Ramos (cell line): ENCODE measurements around the gene C4orf50.
"Not testable (repeated sequence)": the region's sequence is repeated elsewhere in the genome, so short reads cannot be mapped to it uniquely, and the experiment has no call there.

Experiments
- in situ Hi-C: fragments of 300-500 bp; cut with MboI; formaldehyde crosslinking; loops from one replicate; pipeline ENCODE4 v1.14.3; 2022; ENCODE audit warnings: low sequenced_read_pairs; ENCODE audit not compliant: unreplicated experiment

C4orf50 gene

GRCh38 chr4:6019316-6020263 lies 1.4 kb upstream of the C4orf50 start:
- in situ Hi-C loops: no loop called here

GRCh38 chr4:6017800-6018199 lies 431 bp downstream of the C4orf50 start:
- in situ Hi-C loops: no loop called here

GRCh38 chr4:6017030-6017429 lies 1.2 kb downstream of the C4orf50 start:
- in situ Hi-C loops: no loop called here

- in situ Hi-C loops: no loop called here
Measured at GRCh38 chr4:6013564-6013963, 4.7 kb downstream of the C4orf50 start.

- in situ Hi-C loops: no loop called here
Measured at GRCh38 chr4:6012200-6012599, 6.0 kb downstream of the C4orf50 start.

- in situ Hi-C loops: no loop called here
Measured at GRCh38 chr4:6011686-6012085, 6.5 kb downstream of the C4orf50 start.

GRCh38 chr4:6011271-6011671 lies 7.0 kb downstream of the C4orf50 start:
- in situ Hi-C loops: no loop called here

- in situ Hi-C loops: no loop called here
Measured at GRCh38 chr4:6010789-6011188, 7.4 kb downstream of the C4orf50 start.

- in situ Hi-C loops: no loop called here
Measured at GRCh38 chr4:6009452-6009851, 8.8 kb downstream of the C4orf50 start.

- in situ Hi-C loops: no loop called here
Measured at GRCh38 chr4:6008766-6009385, 9.4 kb downstream of the C4orf50 start.

- in situ Hi-C loops: no loop called here
Measured at GRCh38 chr4:6008092-6008551, 10.1 kb downstream of the C4orf50 start.

- in situ Hi-C loops: no loop called here
Measured at GRCh38 chr4:6005175-6005574, 13.1 kb downstream of the C4orf50 start.

- in situ Hi-C loops: not testable (repeated sequence)
Measured at GRCh38 chr4:6003485-6003884, 14.7 kb downstream of the C4orf50 start.

GRCh38 chr4:6002926-6003325 lies 15.3 kb downstream of the C4orf50 start:
- in situ Hi-C loops: no loop called here

- in situ Hi-C loops: no loop called here
Measured at GRCh38 chr4:6002492-6002833, 15.8 kb downstream of the C4orf50 start.

GRCh38 chr4:6001680-6002491 lies 16.3 kb downstream of the C4orf50 start:
- in situ Hi-C loops: no loop called here

- in situ Hi-C loops: loop anchor here (10.0 kb wide), 1 partner anchor 325 kb away; no protein-coding TSS in a partner anchor
Measured at GRCh38 chr4:5999830-6000365, 18.3 kb downstream of the C4orf50 start.

- in situ Hi-C loops: loop anchor here (10.0 kb wide), 1 partner anchor 325 kb away; no protein-coding TSS in a partner anchor
Measured at GRCh38 chr4:5999356-5999755, 18.9 kb downstream of the C4orf50 start.

- in situ Hi-C loops: loop anchor here (10.0 kb wide), 1 partner anchor 326 kb away; no protein-coding TSS in a partner anchor
Measured at GRCh38 chr4:5998333-5998936, 19.8 kb downstream of the C4orf50 start.

GRCh38 chr4:5996641-5997040 lies 21.6 kb downstream of the C4orf50 start:
- in situ Hi-C loops: loop anchor here (10.0 kb wide), 1 partner anchor 328 kb away; no protein-coding TSS in a partner anchor
